Measurements from ENCODE around the gene PHF14.

Gene PHF14

GRCh38 chr7:11035661-11036060 lies 62.0 kb downstream of the PHF14 start:
- POLR2A ChIA-PET: no interaction called here
- no peak for DNase-seq (ENCODE audit: extremely low spot score)
- CTCF ChIA-PET: no interaction called here
- TF ChIP-seq CTCF (IDR thresholded peaks at IDR 0.05; ENCODE audit: control extremely low read depth, extremely low read depth, low read depth, missing control alignments): no peak

- POLR2A ChIA-PET: no interaction called here
Measured at GRCh38 chr7:11039974-11040373, 66.3 kb downstream of the PHF14 start.

GRCh38 chr7:11054033-11054432 lies 80.4 kb downstream of the PHF14 start:
- DNase-seq (ENCODE audit: extremely low spot score): no peak
- ChIA-PET CTCF (interaction anchor here (1.3 to 1.9 kb wide), 3 partner anchors 10 to 28 kb away, joined by 3 to 5 read pairs (median 4); no protein-coding TSS in a partner anchor), POLR2A (no interaction called here)
- no peak for TF ChIP-seq CTCF (IDR thresholded peaks at IDR 0.05; ENCODE audit: control extremely low read depth, extremely low read depth, low read depth, missing control alignments)

More at GRCh38 chr7:11039974-11040373, 66.3 kb downstream of the PHF14 start:
- CTCF ChIA-PET: interaction anchor here (0.8 kb wide), 2 partner anchors 10 to 16 kb away, joined by 3 read pairs; no protein-coding TSS in a partner anchor
- no peak for TF ChIP-seq CTCF (IDR thresholded peaks at IDR 0.05; ENCODE audit: control extremely low read depth, extremely low read depth, low read depth, missing control alignments)
- no peak for DNase-seq (ENCODE audit: extremely low spot score)

GRCh38 chr7:11060893-11061292 lies 87.2 kb downstream of the PHF14 start:
- TF ChIP-seq CTCF (IDR thresholded peaks at IDR 0.05; ENCODE audit: control extremely low read depth, extremely low read depth, low read depth, missing control alignments): no peak
- DNase-seq (ENCODE audit: extremely low spot score): no peak
- POLR2A ChIA-PET: no interaction called here
- CTCF ChIA-PET: no interaction called here

GRCh38 chr7:11062110-11062509 lies 88.4 kb downstream of the PHF14 start:
- no peak for DNase-seq (ENCODE audit: extremely low spot score)
- ChIA-PET CTCF (interaction anchor here (1.2 kb wide), 1 partner anchor 10 kb away, joined by 3 read pairs; no protein-coding TSS in a partner anchor), POLR2A (no interaction called here)

GRCh38 chr7:11069591-11069990 lies 95.9 kb downstream of the PHF14 start:
- TF ChIP-seq CTCF (IDR thresholded peaks at IDR 0.05; ENCODE audit: control extremely low read depth, extremely low read depth, low read depth, missing control alignments): no peak
- POLR2A ChIA-PET: no interaction called here
- no peak for DNase-seq (ENCODE audit: extremely low spot score)
- CTCF ChIA-PET: interaction anchor here (0.7 kb wide), 1 partner anchor 28 kb away, joined by 3 read pairs; no protein-coding TSS in a partner anchor

More at GRCh38 chr7:11062110-11062509, 88.4 kb downstream of the PHF14 start:
- TF ChIP-seq CTCF (IDR thresholded peaks at IDR 0.05; ENCODE audit: control extremely low read depth, extremely low read depth, low read depth, missing control alignments): no peak

Measured in GM10248 (cell line).